Natural killer cell (primary cell): ENCODE data around the gene MGAT3. TPM values are rescaled to one million over a fixed set of nuclear protein-coding genes. Genes with fewer than 3 reads are reported as not detected.

Experiments
- ATAC-seq, 3 donors: fragments of 150-1000 bp in 2 of 3; fragments of 200-7000 bp in 1 of 3; cut with Tn5 transposase; 1 replicate in 1 of 3; 2 replicates in 2 of 3; pipeline ENCODE4 v1.10.0; 2021; ENCODE audit warnings: mild to moderate bottlenecking in 2 of 3, moderate library complexity in 2 of 3
- DNase-seq, 2 donors: peaks; one replicate each; pipeline versions ENCODE4 v3.0.0 to v3.0.0-alpha.2; 2013 to 2021; ENCODE audit warnings: mixed read lengths in 1 of 2
- H3K27ac ChIP-seq: one replicate; pipeline ENCODE4 v1.5.1; 2013; ENCODE audit warnings: mild to moderate bottlenecking, low read length
- H3K27me3 ChIP-seq: one replicate; pipeline ENCODE4 v1.6.1; 2013; ENCODE audit warnings: low read length; ENCODE audit not compliant: control insufficient read depth, insufficient read depth
- H3K36me3 ChIP-seq: one replicate; pipeline ENCODE4 v1.6.1; 2013; ENCODE audit warnings: low read length; ENCODE audit not compliant: control insufficient read depth, insufficient read depth
- H3K4me1 ChIP-seq: one replicate; pipeline ENCODE4 v1.6.1; 2013; ENCODE audit warnings: low read length; ENCODE audit not compliant: control insufficient read depth, insufficient read depth
- H3K4me3 ChIP-seq: one replicate; pipeline ENCODE4 v1.5.1; 2013; ENCODE audit warnings: low read length
- H3K9me3 ChIP-seq: one replicate; pipeline ENCODE4 v1.6.1; 2013; ENCODE audit warnings: low read length; ENCODE audit not compliant: control insufficient read depth, insufficient read depth
- H3K27ac Mint-ChIP-seq, 2 donors: one replicate each; pipeline ENCODE4 v1.8.0; 2022; ENCODE audit warnings: mild to moderate bottlenecking in 2 of 2, mixed read lengths in 2 of 2, moderate library complexity in 1 of 2
- H3K27me3 Mint-ChIP-seq, 2 donors: one replicate each; pipeline ENCODE4 v1.8.0; 2022; ENCODE audit warnings: low read depth in 2 of 2, mixed read lengths in 2 of 2
- H3K36me3 Mint-ChIP-seq: one replicate; pipeline ENCODE4 v1.8.0; 2022; ENCODE audit warnings: mixed read lengths
- H3K4me1 Mint-ChIP-seq, 2 donors: one replicate each; pipeline ENCODE4 v1.8.0; 2022; ENCODE audit warnings: mixed read lengths in 2 of 2
- H3K4me3 Mint-ChIP-seq: one replicate; pipeline ENCODE4 v1.8.0; 2022; ENCODE audit warnings: mild to moderate bottlenecking, moderate library complexity, mixed read lengths
- H3K9me3 Mint-ChIP-seq, 2 donors: one replicate each; pipeline ENCODE4 v1.8.0; 2022; ENCODE audit warnings: mixed read lengths in 2 of 2
- WGBS: methylation state at CpG from one replicate; pipeline ENCODE4 v1.1.7; 2013; ENCODE audit warnings: missing lambda C conversion rate; ENCODE audit not compliant: insufficient coverage; 5-methylcytosine and 5-hydroxymethylcytosine counted together
- intact Hi-C: fragments of 100-400 bp; cut with micrococcal nuclease; formaldehyde crosslinking; loops from one replicate; pipeline ENCODE4 v1.14.2; 2022
- total RNA-seq, 4 donors: library from RNA; stranded (reverse); fragments of 120-200 nt in 1 of 4; gene quantifications; one replicate each; pipeline versions ENCODE4 v1.2.3 to v1.2.4, GENCODE V29; 2013 to 2022
- TF ChIP-seq, protein P1 (sequence below): fragments of 200-600 bp; IDR thresholded peaks from one replicate; pipeline ENCODE4 v1.8.0; 2022; ENCODE audit warnings: antibody characterized with exemption

The MGAT3 gene
- total RNA-seq, 3 donors from 2014 or later (not counting 1 experiment from before 2014, with no cell fraction given), result 0.09 to 13.7 (median 0.11) TPM

DNA sequence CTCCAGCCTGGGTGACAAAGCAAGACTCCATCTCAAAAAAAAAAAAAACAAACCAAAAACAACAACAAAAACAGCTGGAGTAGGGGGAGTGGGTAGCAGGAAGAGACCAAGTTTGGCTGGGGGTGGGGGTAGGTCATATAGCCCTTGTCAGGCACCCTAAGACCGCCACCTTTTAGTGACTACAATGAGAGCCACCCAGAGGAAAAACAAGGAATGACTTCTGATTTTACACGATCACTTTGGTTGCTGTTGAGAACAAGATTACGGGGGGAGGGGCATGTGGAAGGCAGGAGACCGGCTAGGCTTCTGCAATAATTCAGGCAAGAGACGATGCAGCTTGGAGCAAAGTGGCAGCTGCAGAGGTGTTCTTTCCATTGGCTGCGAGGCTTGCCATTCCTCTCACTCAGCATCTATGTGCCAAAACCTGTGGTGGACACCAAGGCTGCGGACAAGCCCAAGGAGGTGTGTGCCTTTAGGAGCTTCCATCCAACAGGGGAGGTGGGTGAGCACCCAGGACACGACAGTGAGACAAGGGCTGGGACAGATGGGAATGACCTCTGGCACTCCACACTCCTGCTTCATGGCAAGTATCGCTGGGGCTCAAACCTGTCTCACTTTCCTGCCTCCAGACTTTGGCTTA is 74.0 kb downstream of the MGAT3 start:
- no peaks in the 10 kb centered on the region for H3K27me3 ChIP-seq
- Mint-ChIP-seq H3K9me3 (no peaks in the 10 kb centered on the region), H3K27me3 (no peaks in the 10 kb centered on the region), H3K36me3 (no peaks in the 10 kb centered on the region), H3K4me1 (peaks cover 41 to 66% of the 10 kb centered on the region in 2 donors), H3K4me3 (peak overlapping the region; percentile 94), H3K27ac (peak overlapping the region; percentile 92 to 97)
- ATAC-seq (no peak), DNase-seq (peak in 1 of 2 donors; percentile 67)
- peaks cover 24% of the 10 kb centered on the region for H3K36me3 ChIP-seq
- WGBS, result 66% methylated on average over 9 of the region's 9 CpGs
- TF ChIP-seq, protein P1, sequence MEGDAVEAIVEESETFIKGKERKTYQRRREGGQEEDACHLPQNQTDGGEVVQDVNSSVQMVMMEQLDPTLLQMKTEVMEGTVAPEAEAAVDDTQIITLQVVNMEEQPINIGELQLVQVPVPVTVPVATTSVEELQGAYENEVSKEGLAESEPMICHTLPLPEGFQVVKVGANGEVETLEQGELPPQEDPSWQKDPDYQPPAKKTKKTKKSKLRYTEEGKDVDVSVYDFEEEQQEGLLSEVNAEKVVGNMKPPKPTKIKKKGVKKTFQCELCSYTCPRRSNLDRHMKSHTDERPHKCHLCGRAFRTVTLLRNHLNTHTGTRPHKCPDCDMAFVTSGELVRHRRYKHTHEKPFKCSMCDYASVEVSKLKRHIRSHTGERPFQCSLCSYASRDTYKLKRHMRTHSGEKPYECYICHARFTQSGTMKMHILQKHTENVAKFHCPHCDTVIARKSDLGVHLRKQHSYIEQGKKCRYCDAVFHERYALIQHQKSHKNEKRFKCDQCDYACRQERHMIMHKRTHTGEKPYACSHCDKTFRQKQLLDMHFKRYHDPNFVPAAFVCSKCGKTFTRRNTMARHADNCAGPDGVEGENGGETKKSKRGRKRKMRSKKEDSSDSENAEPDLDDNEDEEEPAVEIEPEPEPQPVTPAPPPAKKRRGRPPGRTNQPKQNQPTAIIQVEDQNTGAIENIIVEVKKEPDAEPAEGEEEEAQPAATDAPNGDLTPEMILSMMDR, result no peak
- no peaks in the 10 kb centered on the region for H3K9me3 ChIP-seq
- H3K4me3 ChIP-seq, result no peak overlapping the region
- intact Hi-C loops, result loop anchor here (2.0 to 10.0 kb wide), 4 partner anchors 188 to 1114 kb away; partner anchors contain the start of gene CBX6
- peaks cover 69% of the 10 kb centered on the region for H3K4me1 ChIP-seq
- H3K27ac ChIP-seq, result no peak overlapping the region

DNA sequence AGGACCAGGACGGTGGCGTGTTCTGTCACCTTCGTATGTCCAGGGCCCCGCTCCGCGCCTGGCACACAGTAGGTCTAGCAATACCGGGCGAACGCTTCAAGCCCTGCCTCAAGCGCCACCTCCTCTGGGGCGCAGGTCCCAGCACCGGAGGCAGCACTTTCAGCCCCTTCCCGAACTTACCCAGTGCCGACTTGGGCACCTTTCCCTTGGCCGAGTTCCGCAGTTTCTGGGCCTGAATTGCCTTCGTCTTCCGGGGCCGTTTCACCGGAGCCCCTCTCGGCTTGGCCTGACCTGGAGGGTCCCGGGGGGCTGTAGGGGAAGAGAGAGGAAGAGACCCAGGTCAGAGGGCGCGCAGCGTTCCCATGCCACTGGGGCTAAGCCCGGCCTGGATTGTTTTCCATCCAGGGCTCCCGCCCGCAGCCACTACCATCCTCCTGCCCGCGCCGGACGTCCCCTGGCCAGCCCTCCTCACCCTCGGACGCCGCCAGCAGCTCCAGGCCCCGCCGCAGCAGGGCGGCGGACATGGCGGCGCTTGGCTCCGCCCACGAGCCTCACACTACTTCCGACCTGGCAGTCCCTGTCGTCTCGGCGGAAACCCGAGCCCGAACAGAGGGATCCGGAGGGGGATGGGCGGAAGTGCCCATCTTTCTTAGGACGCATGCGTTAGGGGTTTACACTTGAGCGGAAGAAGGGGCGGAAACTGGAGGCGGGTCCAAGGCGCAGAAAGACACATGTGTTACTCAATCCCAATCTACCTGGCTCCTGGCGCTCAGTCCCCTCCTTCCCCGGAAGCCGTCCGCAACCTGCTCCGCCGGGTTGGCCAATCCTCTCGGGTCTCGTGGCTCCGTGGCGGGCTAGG is 75.6 kb downstream of the MGAT3 start, which contains the start of gene RPS19BP1:
Gene RPS19BP1, minus strand, starts transcription at position 534 of the 859 bp plus-strand sequence. Its CDS starts 10 bp downstream, at position 524.
- no peaks in the 10 kb centered on the region for H3K36me3 Mint-ChIP-seq
- DNase-seq, result peak; percentile 96 to 100
- H3K4me3 ChIP-seq, result peak within 1 kb of the TSS; percentile 90
- peak within 1 kb of the TSS; percentile 87 for H3K27ac ChIP-seq
- peaks cover 30 to 54% of the 10 kb centered on the region in 2 donors for H3K4me1 Mint-ChIP-seq
- no peaks in the 10 kb centered on the region for H3K9me3 Mint-ChIP-seq
- peak within 1 kb of the TSS; percentile 92 to 97 for H3K27ac Mint-ChIP-seq
- under 1% methylated on average over 67 of the region's 67 CpGs for WGBS
- H3K36me3 ChIP-seq, result peaks cover 24% of the 10 kb centered on the region
- intact Hi-C loops, result loop anchor here (1.0 to 10.0 kb wide), 6 partner anchors 12 to 1112 kb away; partner anchors contain the start of genes ATF4, CBX6 and MIEF1
- TF ChIP-seq, protein P1, result no peak
- H3K4me1 ChIP-seq, result peaks cover 54% of the 10 kb centered on the region
- peak; percentile 86 to 94 (median 87) for ATAC-seq
- no peaks in the 10 kb centered on the region for H3K9me3 ChIP-seq
- peak within 1 kb of the TSS; percentile 94 for H3K4me3 Mint-ChIP-seq
- no peaks in the 10 kb centered on the region for H3K27me3 ChIP-seq
- H3K27me3 Mint-ChIP-seq, result no peaks in the 10 kb centered on the region

DNA sequence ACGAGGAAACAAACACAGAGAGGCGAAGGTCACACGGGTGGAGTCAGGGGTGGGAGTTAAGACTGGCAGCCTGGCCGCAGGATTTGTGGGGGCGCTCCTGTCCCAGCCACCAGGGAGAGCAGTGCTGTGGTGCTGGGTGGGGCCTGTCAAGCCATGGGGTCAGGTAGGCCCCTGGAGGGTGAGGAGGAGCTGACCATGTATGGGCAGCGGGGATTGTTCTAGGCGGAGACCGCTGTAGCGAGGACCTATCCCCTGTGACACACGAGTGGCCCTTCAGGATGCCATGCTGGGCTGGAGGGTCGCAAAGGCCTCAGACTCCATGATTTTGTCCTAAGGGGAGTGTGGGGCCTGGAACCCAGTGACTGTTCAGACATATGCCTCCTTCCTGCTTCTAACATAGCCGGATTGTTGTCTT is 77.3 kb downstream of the MGAT3 start:
- no peak for DNase-seq
- ATAC-seq, result no peak
- TF ChIP-seq, protein P1, result no peak
- Histone ChIP-seq H3K9me3 (no peaks in the 10 kb centered on the region), H3K27me3 (no peaks in the 10 kb centered on the region), H3K4me1 (peaks cover 38% of the 10 kb centered on the region), H3K4me3 (no peak overlapping the region), H3K36me3 (peaks cover 11% of the 10 kb centered on the region), H3K27ac (no peak overlapping the region)
- H3K4me1 Mint-ChIP-seq, result peaks cover 19 to 41% of the 10 kb centered on the region in 2 donors
- no peak overlapping the region for H3K27ac Mint-ChIP-seq
- no peaks in the 10 kb centered on the region for H3K36me3 Mint-ChIP-seq
- WGBS, result 91% methylated on average over 12 of the region's 12 CpGs
- intact Hi-C loops, result loop anchor here (1.0 to 10.0 kb wide), 5 partner anchors 491 to 1111 kb away; partner anchors contain the start of gene CBX6
- H3K27me3 Mint-ChIP-seq, result no peaks in the 10 kb centered on the region
- H3K4me3 Mint-ChIP-seq, result no peak overlapping the region
- H3K9me3 Mint-ChIP-seq, result no peaks in the 10 kb centered on the region
